ENCODE measurements around the gene CEP97.
"Not testable (repeated sequence)": the region's sequence is repeated elsewhere in the genome, so short reads cannot be mapped to it uniquely, and the experiment has no call there.

Gene CEP97

DNA sequence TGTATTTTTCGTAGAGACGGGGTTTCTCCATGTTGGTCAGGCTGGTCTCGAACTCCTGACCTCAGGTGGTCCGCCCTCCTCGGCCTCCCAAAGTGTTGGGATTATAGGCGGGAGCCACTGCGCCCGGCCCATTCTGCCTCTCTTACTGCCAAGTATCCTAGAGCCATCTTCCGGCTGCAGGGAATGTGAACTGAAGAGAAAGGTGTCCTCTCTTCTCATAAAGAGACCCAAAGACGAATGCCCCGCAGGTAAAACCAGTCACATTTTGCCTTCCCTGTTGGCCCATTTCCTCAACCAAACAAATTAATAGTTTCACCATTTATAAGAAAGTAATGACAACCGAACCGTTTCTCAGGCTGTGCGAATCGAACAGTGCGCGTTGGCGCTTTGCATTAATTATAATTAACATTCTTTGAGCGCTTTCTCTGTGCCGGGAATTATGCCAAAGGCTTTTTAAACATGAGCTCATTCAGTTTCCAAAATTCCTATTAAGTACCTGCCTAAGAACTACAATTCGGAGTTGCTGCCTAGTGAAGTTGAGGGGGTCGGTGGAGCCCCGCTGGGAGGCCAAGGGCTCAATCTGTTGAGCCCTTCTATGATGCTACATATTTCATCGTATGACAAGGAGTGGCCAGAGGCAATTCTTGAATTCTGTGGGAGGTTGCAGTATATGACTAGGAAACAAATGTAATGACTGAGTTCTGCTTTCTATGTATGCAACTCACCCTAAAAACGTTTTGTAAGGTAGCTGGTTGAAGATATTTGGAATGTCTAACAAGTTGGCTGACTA is 37.1 kb upstream of the CEP97 start:
- DNase-seq: no peak
- Histone ChIP-seq H3K9me2 (replicated peaks; ENCODE audit: insufficient read depth, low read length) (no peaks in the 10 kb centered on the region), H3K4me3 (ENCODE audit: low read length) (peak overlapping the region; percentile 93), H3F3A (ENCODE audit: insufficient read depth, low read length) (peaks cover 22% of the 10 kb centered on the region), H3K27ac (ENCODE audit: low read length) (peak overlapping the region; percentile 67; the same call in 1 of the 2 replicates), H3K4me1 (ENCODE audit: low read length) (peaks cover 18% of the 10 kb centered on the region), H4K20me1 (ENCODE audit: insufficient read depth, low read length) (no peaks in the 10 kb centered on the region; the same call in 1 of the 2 replicates), H3K9me3 (replicated peaks; ENCODE audit: insufficient read depth, low read length) (no peaks in the 10 kb centered on the region), H3K4me2 (ENCODE audit: low read depth, low read length) (peak overlapping the region; percentile 80; the same call in 1 of the 2 replicates), H3K9ac (ENCODE audit: low read length) (peak overlapping the region; percentile 92; the same call in 1 of the 2 replicates), H2AFZ (ENCODE audit: low read length) (peak overlapping the region; percentile 65), H3K36me3 (replicated peaks; ENCODE audit: insufficient read depth, low read length) (no peaks in the 10 kb centered on the region; the same call in 1 of the 2 replicates), H3K79me2 (ENCODE audit: low read length) (peaks cover 48% of the 10 kb centered on the region), H3K27me3 (replicated peaks; ENCODE audit: insufficient read depth, low read length) (no peaks in the 10 kb centered on the region)
- TF ChIP-seq EZH2 (optimal IDR thresholded peaks at IDR 0.05; ENCODE audit: low read depth, low read length) (no peak), EZH2phosphoT487 (IDR thresholded peaks at IDR 0.05; ENCODE audit: low read length) (no peak)

DNA sequence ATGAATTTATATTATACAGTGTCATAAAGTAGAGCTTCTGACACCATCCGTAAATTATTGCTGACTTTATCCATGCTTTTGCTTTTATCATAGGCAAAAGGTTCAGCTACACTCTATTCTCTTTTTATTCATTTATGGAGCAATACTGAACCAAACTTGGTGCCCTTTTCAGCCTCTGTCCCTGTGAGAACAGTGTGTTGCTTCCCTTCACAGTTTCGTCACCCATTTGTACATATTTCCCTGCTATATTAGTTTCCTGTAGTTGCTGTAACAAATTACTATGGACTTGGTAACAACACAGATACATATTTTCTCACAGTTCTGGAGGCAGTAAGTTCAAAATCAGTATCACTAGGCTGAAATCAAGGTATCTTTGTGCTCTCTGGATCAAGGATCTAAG is 35.1 kb upstream of the CEP97 start:
- peaks cover 9% of the 10 kb centered on the region for H3F3A ChIP-seq (ENCODE audit: insufficient read depth, low read length)
- no peak overlapping the region for H3K4me2 ChIP-seq (ENCODE audit: low read depth, low read length)
- H3K27ac ChIP-seq (ENCODE audit: low read length): no peak overlapping the region
- H3K9me2 ChIP-seq (replicated peaks; ENCODE audit: insufficient read depth, low read length): no peaks in the 10 kb centered on the region
- no peak overlapping the region for H2AFZ ChIP-seq (ENCODE audit: low read length)
- no peak for DNase-seq
- H3K9me3 ChIP-seq (replicated peaks; ENCODE audit: insufficient read depth, low read length): no peaks in the 10 kb centered on the region
- no peak overlapping the region for H3K4me3 ChIP-seq (ENCODE audit: low read length)
- no peak for TF ChIP-seq CTCF (IDR thresholded peaks at IDR 0.05; ENCODE audit: low read length)
- H3K36me3 ChIP-seq (replicated peaks; ENCODE audit: insufficient read depth, low read length): no peaks in the 10 kb centered on the region
- no peaks in the 10 kb centered on the region; the same call in 1 of the 2 replicates for H4K20me1 ChIP-seq (ENCODE audit: insufficient read depth, low read length)
- H3K27me3 ChIP-seq (replicated peaks; ENCODE audit: insufficient read depth, low read length): no peaks in the 10 kb centered on the region
- peaks cover 29% of the 10 kb centered on the region for H3K79me2 ChIP-seq (ENCODE audit: low read length)
- H3K9ac ChIP-seq (ENCODE audit: low read length): no peak overlapping the region
- H3K4me1 ChIP-seq (ENCODE audit: low read length): peaks cover 12% of the 10 kb centered on the region

GRCh38 chr3:101690972-101691371 is 33.4 kb upstream of the CEP97 start:
- Histone ChIP-seq H3K4me1 (ENCODE audit: low read length) (peaks cover 12% of the 10 kb centered on the region), H3K36me3 (replicated peaks; ENCODE audit: insufficient read depth, low read length) (no peaks in the 10 kb centered on the region), H3K79me2 (ENCODE audit: low read length) (peaks cover 12% of the 10 kb centered on the region), H3K27ac (ENCODE audit: low read length) (no peak overlapping the region; the same call in 1 of the 2 replicates), H2AFZ (ENCODE audit: low read length) (no peak overlapping the region), H4K20me1 (ENCODE audit: insufficient read depth, low read length) (no peaks in the 10 kb centered on the region), H3K9ac (ENCODE audit: low read length) (no peak overlapping the region), H3K4me2 (ENCODE audit: low read depth, low read length) (no peak overlapping the region), H3K27me3 (replicated peaks; ENCODE audit: insufficient read depth, low read length) (no peaks in the 10 kb centered on the region), H3F3A (ENCODE audit: insufficient read depth, low read length) (peaks cover 5% of the 10 kb centered on the region), H3K9me3 (replicated peaks; ENCODE audit: insufficient read depth, low read length) (no peaks in the 10 kb centered on the region), H3K4me3 (ENCODE audit: low read length) (no peak overlapping the region), H3K9me2 (replicated peaks; ENCODE audit: insufficient read depth, low read length) (no peaks in the 10 kb centered on the region)
- TF ChIP-seq EZH2phosphoT487 (IDR thresholded peaks at IDR 0.05; ENCODE audit: low read length) (no peak), CTCF (IDR thresholded peaks at IDR 0.05; ENCODE audit: low read length) (peak; percentile 25), EZH2 (optimal IDR thresholded peaks at IDR 0.05; ENCODE audit: low read depth, low read length) (no peak)
- peak; percentile 36 for DNase-seq

DNA sequence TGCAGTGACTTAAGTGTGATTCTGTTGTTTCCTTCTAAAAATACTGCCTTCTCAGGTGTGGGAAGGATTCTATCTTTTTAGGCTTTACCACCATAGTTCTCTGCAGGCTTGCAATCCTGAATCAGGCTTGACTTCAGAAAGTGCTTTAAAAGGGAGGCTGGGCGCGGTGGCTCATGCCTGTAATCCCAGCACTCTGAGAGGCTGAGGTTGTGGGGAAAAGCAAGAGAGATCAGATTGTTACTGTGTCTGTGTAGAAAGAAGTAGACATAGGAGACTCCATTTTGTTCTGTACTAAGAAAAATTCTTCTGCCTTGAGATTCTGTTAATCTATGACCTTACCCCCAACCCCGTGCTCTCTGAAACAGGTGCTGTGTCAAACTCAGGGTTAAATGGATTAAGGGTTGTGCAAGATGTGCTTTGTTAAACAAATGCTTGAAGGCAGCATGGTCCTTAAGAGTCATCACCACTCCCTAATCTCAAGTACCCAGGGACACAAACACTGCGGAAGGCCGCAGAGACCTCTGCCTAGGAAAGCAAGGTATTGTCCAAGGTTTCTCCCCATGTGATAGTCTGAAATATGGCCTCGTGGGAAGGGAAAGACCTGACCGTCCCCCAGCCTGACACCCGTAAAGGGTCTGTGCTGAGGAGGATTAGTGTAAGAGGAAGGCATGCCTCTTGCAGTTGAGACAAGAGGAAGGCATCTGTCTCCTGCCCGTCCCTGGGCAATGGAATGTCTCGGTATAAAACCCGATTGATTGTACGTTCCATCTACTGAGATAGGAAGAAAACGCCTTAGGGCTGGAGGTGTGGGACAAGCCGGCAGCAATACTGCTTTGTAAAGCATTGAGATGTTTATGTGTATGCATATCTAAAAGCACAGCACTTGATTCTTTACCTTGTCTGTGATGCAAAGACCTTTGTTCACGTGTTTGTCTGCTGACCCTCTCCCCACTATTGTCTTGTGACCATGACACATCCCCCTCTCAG is 32.4 kb upstream of the CEP97 start:
- not testable (repeated sequence) for H4K20me1 ChIP-seq (ENCODE audit: insufficient read depth, low read length); H3K27ac ChIP-seq (ENCODE audit: low read length); H3K9me2 ChIP-seq (replicated peaks; ENCODE audit: insufficient read depth, low read length); H3K4me3 ChIP-seq (ENCODE audit: low read length); H3K36me3 ChIP-seq (replicated peaks; ENCODE audit: insufficient read depth, low read length); H3F3A ChIP-seq (ENCODE audit: insufficient read depth, low read length); H3K9ac ChIP-seq (ENCODE audit: low read length); H3K27me3 ChIP-seq (replicated peaks; ENCODE audit: insufficient read depth, low read length); DNase-seq; H3K79me2 ChIP-seq (ENCODE audit: low read length); H3K9me3 ChIP-seq (replicated peaks; ENCODE audit: insufficient read depth, low read length); H2AFZ ChIP-seq (ENCODE audit: low read length); H3K4me2 ChIP-seq (ENCODE audit: low read depth, low read length)
- H3K4me1 ChIP-seq (ENCODE audit: low read length): peaks cover 12% of the 10 kb centered on the region
